Epithelial cell of proximal tubule (primary cell): ENCODE measurements around the gene SLC49A3. TPM values are rescaled to one million over a fixed set of nuclear protein-coding genes. Genes with fewer than 3 reads are reported as not detected.
A peak's percentile ranks its signal among the peaks of the same experiment; 100 is the strongest.
"Not testable (repeated sequence)": the region's sequence is repeated elsewhere in the genome, so short reads cannot be mapped to it uniquely, and the experiment has no call there.

Experiments
- DNase-seq: peaks from one replicate; pipeline ENCODE4 v3.0.0-alpha.2; 2011; ENCODE audit warnings: low read depth
- H3K4me3 ChIP-seq: 2 replicates; pipeline ENCODE4 v1.5.1; 2011; ENCODE audit warnings: low read depth, mild to moderate bottlenecking, low read length
- total RNA-seq: library from RNA; depleted of rRNA; stranded (reverse); fragments of >200 nt; gene quantifications from 2 replicates; pipeline ENCODE4 v1.2.3, GENCODE V29; 2015
- TF ChIP-seq, protein P1 (sequence below): conservative IDR thresholded peaks from 2 replicates; pipeline ENCODE4 v1.5.1; 2012; ENCODE audit warnings: low read depth, mild to moderate bottlenecking, low read length

The SLC49A3 gene
- total RNA-seq, 1 donor from 2014 or later: 4.1 TPM

DNA sequence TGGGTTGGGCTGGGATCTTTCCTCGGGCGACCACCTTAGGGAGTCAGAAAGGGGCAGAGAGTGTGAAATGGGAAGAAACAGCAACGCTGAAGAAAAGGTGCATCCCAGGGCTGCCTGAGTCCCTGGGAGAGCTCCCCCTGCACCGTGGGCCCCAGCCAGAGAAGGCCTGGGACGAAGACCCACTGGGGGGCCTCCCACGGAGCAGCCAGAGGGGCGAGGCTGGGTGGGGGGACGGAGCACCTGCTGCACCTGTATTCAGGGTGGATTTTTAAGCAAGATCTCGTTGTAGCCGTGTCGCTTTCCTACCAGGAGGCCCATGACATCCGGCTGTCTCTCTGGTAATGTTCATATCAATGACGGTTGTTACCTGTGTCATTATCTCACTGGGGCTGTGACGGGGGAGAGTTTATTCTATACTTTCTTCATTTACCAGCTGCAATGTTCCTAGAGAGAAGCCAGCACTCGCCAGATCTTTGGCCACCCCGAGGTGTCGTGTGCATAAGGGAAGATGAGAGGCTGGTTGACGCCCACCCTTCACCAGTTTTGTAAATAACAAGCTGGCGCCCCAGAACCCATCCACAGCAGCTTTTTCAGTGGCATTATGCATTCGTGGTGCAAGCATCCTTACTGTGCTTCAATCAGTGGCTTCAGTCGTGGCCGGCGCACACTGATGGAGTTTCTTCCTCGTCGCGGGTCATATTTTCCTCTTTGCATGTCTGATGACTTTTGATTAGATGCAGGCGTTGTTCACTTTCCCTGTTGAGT lies 11.0 kb upstream of the SLC49A3 start:
- H3K4me3 ChIP-seq: no peak overlapping the region
- TF ChIP-seq, protein P1, sequence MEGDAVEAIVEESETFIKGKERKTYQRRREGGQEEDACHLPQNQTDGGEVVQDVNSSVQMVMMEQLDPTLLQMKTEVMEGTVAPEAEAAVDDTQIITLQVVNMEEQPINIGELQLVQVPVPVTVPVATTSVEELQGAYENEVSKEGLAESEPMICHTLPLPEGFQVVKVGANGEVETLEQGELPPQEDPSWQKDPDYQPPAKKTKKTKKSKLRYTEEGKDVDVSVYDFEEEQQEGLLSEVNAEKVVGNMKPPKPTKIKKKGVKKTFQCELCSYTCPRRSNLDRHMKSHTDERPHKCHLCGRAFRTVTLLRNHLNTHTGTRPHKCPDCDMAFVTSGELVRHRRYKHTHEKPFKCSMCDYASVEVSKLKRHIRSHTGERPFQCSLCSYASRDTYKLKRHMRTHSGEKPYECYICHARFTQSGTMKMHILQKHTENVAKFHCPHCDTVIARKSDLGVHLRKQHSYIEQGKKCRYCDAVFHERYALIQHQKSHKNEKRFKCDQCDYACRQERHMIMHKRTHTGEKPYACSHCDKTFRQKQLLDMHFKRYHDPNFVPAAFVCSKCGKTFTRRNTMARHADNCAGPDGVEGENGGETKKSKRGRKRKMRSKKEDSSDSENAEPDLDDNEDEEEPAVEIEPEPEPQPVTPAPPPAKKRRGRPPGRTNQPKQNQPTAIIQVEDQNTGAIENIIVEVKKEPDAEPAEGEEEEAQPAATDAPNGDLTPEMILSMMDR: no peak
- DNase-seq: no peak

DNA sequence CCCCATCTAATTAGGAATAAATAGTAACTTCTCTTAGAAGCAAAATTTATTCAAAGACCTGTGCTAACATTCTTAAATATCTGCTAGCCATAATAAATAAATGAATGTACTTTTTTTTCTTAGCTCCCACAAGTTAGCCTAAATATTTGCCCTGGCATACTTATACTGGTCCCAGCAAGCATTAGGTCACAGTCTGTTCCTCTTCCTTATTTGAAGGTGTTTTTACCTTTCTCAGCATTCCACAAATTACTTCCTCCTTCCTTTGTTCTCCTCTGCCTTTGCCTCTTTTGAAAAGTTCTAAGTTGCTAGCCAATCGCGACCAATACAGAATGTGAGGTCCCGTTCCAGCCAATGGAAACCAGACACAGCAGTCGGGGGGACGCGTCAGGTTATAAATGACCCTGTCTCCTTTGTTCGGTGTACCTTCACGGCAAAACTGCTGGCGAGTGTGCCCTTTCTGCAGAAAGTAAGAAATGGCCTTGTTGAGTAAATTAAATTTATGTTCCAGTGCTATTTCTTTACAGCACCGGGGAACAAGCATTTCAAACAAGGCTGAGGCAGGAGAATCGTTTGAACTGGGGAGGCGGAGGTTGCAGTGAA lies 5.5 kb upstream of the SLC49A3 start:
- not testable (repeated sequence) for H3K4me3 ChIP-seq, DNase-seq

DNA sequence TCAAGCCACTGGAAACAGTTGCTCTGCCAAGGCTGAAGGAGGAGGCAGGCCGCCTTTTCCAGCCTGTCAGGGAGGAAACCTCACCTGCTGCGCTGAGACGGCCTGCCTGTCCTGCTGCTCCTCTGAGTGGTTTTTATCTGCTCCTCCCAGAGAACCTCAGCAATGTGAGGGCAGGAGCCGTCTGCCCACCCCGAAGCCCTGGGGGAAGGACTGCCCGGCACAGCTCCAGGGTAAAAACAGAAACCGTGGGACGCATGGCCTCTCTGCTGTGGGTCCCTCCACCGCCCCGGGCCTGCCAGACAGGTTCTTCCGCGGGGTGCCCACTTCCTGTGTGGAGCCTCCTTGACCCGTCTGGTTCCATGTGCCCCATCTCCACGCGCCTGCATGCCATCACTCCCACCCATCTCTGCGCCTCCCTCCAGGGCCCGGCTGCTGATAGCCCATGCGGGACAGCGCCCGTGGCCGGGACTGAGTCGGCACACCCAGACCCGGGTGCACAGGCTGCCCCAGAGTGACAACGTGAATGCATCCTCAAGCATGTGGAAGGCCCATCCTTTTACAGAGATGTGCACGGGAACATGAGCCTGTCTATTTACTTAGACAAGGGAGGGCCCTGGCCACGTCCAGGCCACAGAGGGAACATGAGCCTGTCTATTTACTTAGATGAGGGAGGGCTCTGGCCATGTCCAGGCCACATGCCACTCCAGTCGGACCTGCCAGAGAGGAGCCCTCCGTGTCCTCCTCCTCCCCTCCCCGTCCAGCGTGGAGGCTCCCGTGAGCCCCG lies 4.0 kb upstream of the SLC49A3 start:
- TF ChIP-seq, protein P1: no peak
- DNase-seq: no peak
- no peak overlapping the region for H3K4me3 ChIP-seq

DNA sequence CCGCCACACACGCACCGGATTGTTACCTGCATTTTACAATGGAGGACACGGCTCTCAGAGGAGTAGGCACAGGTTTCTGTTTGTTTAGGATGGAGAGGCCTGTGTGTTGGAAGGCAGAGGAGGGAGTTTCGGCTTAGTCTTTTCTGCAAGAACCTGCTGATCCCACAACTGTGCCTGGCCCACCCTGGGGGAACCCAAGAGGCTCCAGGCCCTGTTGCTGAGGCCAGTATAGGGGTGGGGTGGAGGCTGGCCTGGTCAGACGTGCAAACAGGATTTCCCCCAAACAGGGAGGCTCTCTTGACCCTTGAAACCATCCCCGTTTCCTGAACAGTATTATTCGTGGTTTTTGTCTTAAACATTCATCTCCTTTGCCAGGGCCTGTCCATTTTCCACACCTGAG lies 772 bp upstream of the SLC49A3 start:
- TF ChIP-seq, protein P1: no peak
- DNase-seq: no peak
- no peak overlapping the region for H3K4me3 ChIP-seq

DNA sequence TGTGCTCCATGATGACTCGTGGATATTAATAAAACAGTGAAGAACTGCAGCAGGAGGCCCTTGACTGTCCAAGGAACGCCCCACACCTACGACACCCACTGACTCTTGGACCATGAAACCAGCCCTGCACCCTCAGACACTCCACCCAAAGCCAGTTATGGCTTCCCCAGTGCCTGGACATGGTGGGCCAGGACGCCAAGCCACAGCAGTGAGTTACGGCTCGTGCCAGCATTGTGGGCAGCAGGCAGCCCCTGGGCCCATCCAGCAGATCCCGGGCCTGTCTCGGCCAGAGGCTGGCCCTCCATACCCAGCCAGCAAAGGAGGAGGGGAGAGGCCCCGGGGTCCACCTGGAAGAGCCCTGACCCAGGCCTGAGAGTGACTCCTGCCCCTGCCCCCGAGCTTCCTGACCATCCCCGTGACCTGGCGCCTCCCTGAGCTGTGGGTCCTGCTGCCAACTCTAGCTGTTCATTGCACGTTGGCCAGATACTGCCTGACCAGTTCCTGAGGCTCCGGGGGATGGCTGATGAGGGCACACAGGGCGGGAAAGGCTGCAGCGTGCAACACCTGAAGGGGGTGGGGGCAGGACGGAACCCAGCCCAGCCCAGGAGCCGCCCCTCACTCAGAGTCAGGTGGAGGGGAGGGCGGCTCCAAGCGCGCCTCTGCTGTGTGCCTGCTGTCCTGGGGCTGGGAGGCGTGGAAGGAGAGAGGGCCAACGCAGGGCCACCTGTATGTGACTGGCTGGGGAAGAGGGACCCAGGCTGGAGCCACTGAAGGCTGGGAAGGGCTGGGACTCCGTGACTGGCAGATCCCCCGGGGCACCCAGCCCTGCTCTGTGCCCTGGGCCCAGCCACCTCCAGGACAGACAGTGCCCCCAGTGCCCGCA lies 739 bp downstream of the SLC49A3 start:
- H3K4me3 ChIP-seq: peak overlapping the region; percentile 42
- TF ChIP-seq, protein P1: no peak
- no peak for DNase-seq

DNA sequence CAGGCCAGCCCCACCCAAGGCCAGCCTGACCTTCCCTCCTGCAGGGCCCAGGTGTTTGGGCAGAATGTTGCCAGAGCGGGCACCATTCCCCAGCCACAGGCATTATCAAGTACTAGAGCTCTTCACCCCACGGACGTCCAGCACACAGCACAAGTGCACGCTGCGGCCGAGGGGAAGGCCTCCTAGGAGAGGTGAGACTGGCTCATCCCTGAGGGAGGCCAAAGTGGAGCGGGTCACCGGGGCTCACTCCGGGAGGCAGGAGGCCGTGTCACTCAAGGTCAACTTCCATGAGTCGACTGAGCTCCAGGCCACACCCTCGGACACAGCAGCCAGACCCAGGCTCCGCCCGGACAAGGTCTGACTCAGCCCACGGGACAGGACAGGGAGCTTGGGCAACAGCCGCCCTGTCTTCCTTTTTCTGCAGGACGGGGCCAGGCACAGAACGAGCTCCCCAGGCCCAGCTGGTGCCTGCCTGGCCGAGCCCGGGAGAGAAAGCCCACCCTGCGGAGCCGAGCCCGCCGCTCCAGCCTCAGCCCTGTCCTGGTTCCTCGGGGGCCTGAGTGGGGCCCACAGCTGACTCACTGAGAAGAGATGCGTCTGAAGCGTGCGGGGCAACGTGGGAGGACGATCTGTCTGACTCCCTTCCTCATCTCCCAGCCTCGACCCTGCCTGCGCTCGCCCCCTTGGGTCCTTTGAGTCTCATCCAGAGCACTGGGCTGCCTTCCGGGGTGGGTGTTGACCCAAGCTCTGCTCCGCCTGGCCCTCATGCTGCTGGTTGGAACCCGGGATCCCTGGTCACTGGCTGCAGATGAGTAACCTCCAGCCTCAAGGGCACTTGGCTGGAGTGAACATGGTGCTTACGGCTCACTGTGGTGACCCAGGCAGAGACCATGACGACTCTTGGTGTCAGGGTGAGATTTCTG lies 1.6 kb downstream of the SLC49A3 start:
- no peak overlapping the region for H3K4me3 ChIP-seq
- peak; percentile 42 for DNase-seq
- TF ChIP-seq, protein P1: no peak
